Activated naive CD4-positive, alpha-beta T cell treated with anti-CD3 and anti-CD28 coated beads, Interleukin-2, amount 50 U/mL, for 16 hours (primary cell): ENCODE results near the gene KCNQ1.
A peak's percentile ranks its signal among the peaks of the same experiment; 100 is the strongest.

Source experiments
- DNase-seq: peaks from one replicate; pipeline ENCODE4 v3.0.0-alpha.2; 2020

The KCNQ1 gene

DNA sequence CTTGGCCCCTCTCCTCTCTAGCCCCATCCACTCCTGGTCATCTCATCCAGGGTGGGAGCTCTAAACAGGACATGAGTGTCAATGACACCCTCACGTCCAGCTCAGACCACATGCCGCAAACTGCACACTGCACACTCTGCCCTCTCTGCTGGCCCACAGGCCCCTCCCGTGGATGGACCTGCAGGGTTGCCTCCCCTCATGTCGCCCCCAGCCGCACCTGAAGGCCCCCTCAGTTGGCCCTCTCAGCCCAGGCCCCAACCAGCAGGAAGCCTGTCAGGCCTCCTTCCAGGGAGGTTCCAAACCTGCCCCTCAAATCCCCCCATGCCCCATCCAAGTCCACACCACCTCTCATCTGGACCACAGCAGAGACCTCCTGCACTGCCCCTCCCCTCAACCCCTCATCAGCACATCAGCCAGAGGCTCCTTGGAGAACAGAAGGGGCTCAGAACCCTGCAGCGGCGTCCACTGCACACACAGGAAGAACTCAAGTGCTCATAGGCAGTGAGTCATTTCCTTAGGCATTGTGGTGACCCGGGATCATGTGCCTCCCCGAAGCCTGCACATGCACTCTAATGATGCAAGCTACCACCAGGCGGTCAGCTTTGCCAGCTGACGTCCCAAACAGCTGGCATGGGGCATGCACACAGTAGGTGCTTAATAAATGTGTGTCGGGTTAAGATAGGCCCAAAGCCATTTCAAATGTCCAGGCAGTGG lies 453.7 kb downstream of the KCNQ1 start:
- peak; percentile 42 for DNase-seq
